ENCODE results near the gene ARID1B.

DNA sequence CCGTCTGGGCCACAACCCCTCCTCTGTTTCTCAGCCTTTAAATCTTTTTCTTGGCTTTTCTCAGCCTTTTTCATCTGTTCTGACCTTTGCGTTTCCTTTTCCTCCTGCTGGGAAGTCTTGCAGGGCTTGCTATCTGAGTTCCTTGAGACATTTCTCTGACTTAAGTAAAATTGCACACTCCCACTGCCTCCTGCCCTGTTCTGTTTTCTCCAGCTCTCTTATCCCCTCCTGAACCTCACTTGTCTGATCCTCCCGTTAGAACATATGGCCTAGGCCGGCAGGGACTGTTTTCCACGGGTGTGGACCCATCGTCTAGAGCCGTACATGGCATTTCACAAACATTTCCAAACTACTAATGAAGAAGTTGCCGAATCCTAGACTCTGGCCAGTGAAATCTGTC, 63.0 kb downstream of the ARID1B start:
- TF ChIP-seq, protein P1, sequence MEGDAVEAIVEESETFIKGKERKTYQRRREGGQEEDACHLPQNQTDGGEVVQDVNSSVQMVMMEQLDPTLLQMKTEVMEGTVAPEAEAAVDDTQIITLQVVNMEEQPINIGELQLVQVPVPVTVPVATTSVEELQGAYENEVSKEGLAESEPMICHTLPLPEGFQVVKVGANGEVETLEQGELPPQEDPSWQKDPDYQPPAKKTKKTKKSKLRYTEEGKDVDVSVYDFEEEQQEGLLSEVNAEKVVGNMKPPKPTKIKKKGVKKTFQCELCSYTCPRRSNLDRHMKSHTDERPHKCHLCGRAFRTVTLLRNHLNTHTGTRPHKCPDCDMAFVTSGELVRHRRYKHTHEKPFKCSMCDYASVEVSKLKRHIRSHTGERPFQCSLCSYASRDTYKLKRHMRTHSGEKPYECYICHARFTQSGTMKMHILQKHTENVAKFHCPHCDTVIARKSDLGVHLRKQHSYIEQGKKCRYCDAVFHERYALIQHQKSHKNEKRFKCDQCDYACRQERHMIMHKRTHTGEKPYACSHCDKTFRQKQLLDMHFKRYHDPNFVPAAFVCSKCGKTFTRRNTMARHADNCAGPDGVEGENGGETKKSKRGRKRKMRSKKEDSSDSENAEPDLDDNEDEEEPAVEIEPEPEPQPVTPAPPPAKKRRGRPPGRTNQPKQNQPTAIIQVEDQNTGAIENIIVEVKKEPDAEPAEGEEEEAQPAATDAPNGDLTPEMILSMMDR (conservative IDR thresholded peaks at IDR 0.05), result no peak
- no peak for TF ChIP-seq EZH2 (IDR thresholded peaks at IDR 0.05; ENCODE audit: low read depth)

All from PC-9 (cell line).